ENCODE measurements around the gene CPPED1. TPM values are rescaled to one million over a fixed set of nuclear protein-coding genes. Genes with fewer than 3 reads are reported as not detected.

CPPED1 gene
- total and polyA plus RNA-seq, 2 donors (not counting 1 experiment from before 2014, with no cell fraction given), result 7.4 to 19.8 TPM

DNA sequence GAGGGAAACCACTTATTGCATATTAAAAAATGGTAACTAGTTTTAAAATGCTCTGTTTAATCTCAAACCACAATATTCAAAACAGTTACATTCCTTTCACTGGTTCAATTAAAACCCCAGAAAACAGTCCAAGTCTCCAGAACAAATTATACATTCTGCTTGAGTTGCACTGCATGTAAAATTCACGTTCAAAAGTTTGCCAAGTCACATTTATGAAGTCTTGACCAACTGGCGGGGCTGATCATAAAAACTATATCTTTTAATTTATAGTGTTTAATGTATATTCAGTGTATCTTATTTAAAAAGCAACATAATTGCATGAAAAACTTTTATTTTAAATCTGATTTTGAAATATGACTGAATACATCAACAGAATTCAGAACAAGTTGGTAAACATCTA, 25.0 kb downstream of the CPPED1 start:
- no peak for TF ChIP-seq EZH2 (IDR thresholded peaks at IDR 0.05; ENCODE audit: low read length, missing control alignments)
- TF ChIP-seq, protein P1, sequence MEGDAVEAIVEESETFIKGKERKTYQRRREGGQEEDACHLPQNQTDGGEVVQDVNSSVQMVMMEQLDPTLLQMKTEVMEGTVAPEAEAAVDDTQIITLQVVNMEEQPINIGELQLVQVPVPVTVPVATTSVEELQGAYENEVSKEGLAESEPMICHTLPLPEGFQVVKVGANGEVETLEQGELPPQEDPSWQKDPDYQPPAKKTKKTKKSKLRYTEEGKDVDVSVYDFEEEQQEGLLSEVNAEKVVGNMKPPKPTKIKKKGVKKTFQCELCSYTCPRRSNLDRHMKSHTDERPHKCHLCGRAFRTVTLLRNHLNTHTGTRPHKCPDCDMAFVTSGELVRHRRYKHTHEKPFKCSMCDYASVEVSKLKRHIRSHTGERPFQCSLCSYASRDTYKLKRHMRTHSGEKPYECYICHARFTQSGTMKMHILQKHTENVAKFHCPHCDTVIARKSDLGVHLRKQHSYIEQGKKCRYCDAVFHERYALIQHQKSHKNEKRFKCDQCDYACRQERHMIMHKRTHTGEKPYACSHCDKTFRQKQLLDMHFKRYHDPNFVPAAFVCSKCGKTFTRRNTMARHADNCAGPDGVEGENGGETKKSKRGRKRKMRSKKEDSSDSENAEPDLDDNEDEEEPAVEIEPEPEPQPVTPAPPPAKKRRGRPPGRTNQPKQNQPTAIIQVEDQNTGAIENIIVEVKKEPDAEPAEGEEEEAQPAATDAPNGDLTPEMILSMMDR (conservative IDR thresholded peaks at IDR 0.05 in 1 of 2, IDR thresholded peaks at IDR 0.05 in 1 of 2; ENCODE audit: low read depth in 1 of 2, low read length in 2 of 2), result no peak
- H3K4me3 ChIP-seq (replicated peaks in 1 of 4; ENCODE audit: control extremely low read depth in 1 of 4, insufficient read depth in 1 of 4, low read depth in 3 of 4, low read length in 4 of 4), result no peak overlapping the region

GRCh38 chr16:12775656-12776236, 27.9 kb downstream of the CPPED1 start:
- no peaks in the 10 kb centered on the region for H3K36me3 ChIP-seq (ENCODE audit: control insufficient read depth, insufficient read depth, low read length)
- no peak overlapping the region for H3K9ac ChIP-seq (ENCODE audit: insufficient read depth, low read length)
- H2AFZ ChIP-seq (ENCODE audit: low read length), result no peak overlapping the region
- no peaks in the 10 kb centered on the region for H3K27me3 ChIP-seq (ENCODE audit: control insufficient read depth, insufficient read depth, low read length)
- DNase-seq (ENCODE audit: low read depth in 2 of 2), result no peak
- no peaks in the 10 kb centered on the region for H4K20me1 ChIP-seq (ENCODE audit: control insufficient read depth, extremely low read depth, insufficient read depth, low read length)
- no peaks in the 10 kb centered on the region for H3K9me3 ChIP-seq (ENCODE audit: control insufficient read depth, insufficient read depth, low read depth, low read length)
- H3K4me3 ChIP-seq (replicated peaks in 1 of 4; ENCODE audit: control extremely low read depth in 1 of 4, insufficient read depth in 1 of 4, low read depth in 3 of 4, low read length in 4 of 4), result no peak overlapping the region
- no peaks in the 10 kb centered on the region for H3K4me1 ChIP-seq (ENCODE audit: control insufficient read depth, extremely low read depth, insufficient read depth, low read length)
- TF ChIP-seq, protein P1 (conservative IDR thresholded peaks at IDR 0.05 in 1 of 2, IDR thresholded peaks at IDR 0.05 in 1 of 2; ENCODE audit: low read depth in 1 of 2, low read length in 2 of 2), result no peak
- TF ChIP-seq EZH2 (IDR thresholded peaks at IDR 0.05; ENCODE audit: low read length, missing control alignments), result no peak
- no peak overlapping the region for H3K27ac ChIP-seq (ENCODE audit: insufficient read depth, low read length)
- H3K4me2 ChIP-seq (ENCODE audit: extremely low read depth, insufficient read depth, low read length), result no peak overlapping the region
- H3K79me2 ChIP-seq (ENCODE audit: control insufficient read depth, insufficient read depth, low read length), result no peaks in the 10 kb centered on the region

More for the DNA sequence above, 25.0 kb downstream of the CPPED1 start:
- H3K36me3 ChIP-seq (ENCODE audit: control insufficient read depth, insufficient read depth, low read length), result no peaks in the 10 kb centered on the region
- no peak overlapping the region for H3K9ac ChIP-seq (ENCODE audit: insufficient read depth, low read length)
- no peak for DNase-seq (ENCODE audit: low read depth in 2 of 2)
- H3K79me2 ChIP-seq (ENCODE audit: control insufficient read depth, insufficient read depth, low read length), result no peaks in the 10 kb centered on the region
- H3K27me3 ChIP-seq (ENCODE audit: control insufficient read depth, insufficient read depth, low read length), result no peaks in the 10 kb centered on the region
- no peaks in the 10 kb centered on the region for H3K4me1 ChIP-seq (ENCODE audit: control insufficient read depth, extremely low read depth, insufficient read depth, low read length)
- H3K4me2 ChIP-seq (ENCODE audit: extremely low read depth, insufficient read depth, low read length), result no peak overlapping the region
- H2AFZ ChIP-seq (ENCODE audit: low read length), result no peak overlapping the region
- H3K27ac ChIP-seq (ENCODE audit: insufficient read depth, low read length), result no peak overlapping the region
- H3K9me3 ChIP-seq (ENCODE audit: control insufficient read depth, insufficient read depth, low read depth, low read length), result no peaks in the 10 kb centered on the region
- no peaks in the 10 kb centered on the region for H4K20me1 ChIP-seq (ENCODE audit: control insufficient read depth, extremely low read depth, insufficient read depth, low read length)

- TF ChIP-seq, protein P1 (conservative IDR thresholded peaks at IDR 0.05 in 1 of 2, IDR thresholded peaks at IDR 0.05 in 1 of 2; ENCODE audit: low read depth in 1 of 2, low read length in 2 of 2), result no peak
- no peak for TF ChIP-seq EZH2 (IDR thresholded peaks at IDR 0.05; ENCODE audit: low read length, missing control alignments)
- Histone ChIP-seq H3K36me3 (ENCODE audit: control insufficient read depth, insufficient read depth, low read length) (no peaks in the 10 kb centered on the region), H3K27ac (ENCODE audit: insufficient read depth, low read length) (no peak overlapping the region), H3K9ac (ENCODE audit: insufficient read depth, low read length) (no peak overlapping the region), H3K4me1 (ENCODE audit: control insufficient read depth, extremely low read depth, insufficient read depth, low read length) (no peaks in the 10 kb centered on the region), H3K27me3 (ENCODE audit: control insufficient read depth, insufficient read depth, low read length) (no peaks in the 10 kb centered on the region), H2AFZ (ENCODE audit: low read length) (no peak overlapping the region), H3K79me2 (ENCODE audit: control insufficient read depth, insufficient read depth, low read length) (no peaks in the 10 kb centered on the region), H3K4me3 (replicated peaks in 1 of 4; ENCODE audit: control extremely low read depth in 1 of 4, insufficient read depth in 1 of 4, low read depth in 3 of 4, low read length in 4 of 4) (no peak overlapping the region), H3K4me2 (ENCODE audit: extremely low read depth, insufficient read depth, low read length) (no peak overlapping the region), H3K9me3 (ENCODE audit: control insufficient read depth, insufficient read depth, low read depth, low read length) (no peaks in the 10 kb centered on the region), H4K20me1 (ENCODE audit: control insufficient read depth, extremely low read depth, insufficient read depth, low read length) (no peaks in the 10 kb centered on the region)
- peak in 1 of 2 donors; percentile 13 for DNase-seq (ENCODE audit: low read depth in 2 of 2)
These were observed 30.5 kb downstream of the CPPED1 start for GRCh38 chr16:12773221-12773620.

Data from fibroblast of lung (primary cell).